ENCODE results near the gene SDHC.

The SDHC gene

GRCh38 chr1:161282991-161283390, 31.2 kb upstream of the SDHC start:
- TF ChIP-seq, protein P1, sequence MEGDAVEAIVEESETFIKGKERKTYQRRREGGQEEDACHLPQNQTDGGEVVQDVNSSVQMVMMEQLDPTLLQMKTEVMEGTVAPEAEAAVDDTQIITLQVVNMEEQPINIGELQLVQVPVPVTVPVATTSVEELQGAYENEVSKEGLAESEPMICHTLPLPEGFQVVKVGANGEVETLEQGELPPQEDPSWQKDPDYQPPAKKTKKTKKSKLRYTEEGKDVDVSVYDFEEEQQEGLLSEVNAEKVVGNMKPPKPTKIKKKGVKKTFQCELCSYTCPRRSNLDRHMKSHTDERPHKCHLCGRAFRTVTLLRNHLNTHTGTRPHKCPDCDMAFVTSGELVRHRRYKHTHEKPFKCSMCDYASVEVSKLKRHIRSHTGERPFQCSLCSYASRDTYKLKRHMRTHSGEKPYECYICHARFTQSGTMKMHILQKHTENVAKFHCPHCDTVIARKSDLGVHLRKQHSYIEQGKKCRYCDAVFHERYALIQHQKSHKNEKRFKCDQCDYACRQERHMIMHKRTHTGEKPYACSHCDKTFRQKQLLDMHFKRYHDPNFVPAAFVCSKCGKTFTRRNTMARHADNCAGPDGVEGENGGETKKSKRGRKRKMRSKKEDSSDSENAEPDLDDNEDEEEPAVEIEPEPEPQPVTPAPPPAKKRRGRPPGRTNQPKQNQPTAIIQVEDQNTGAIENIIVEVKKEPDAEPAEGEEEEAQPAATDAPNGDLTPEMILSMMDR (IDR thresholded peaks at IDR 0.05; ENCODE audit: low read length, missing control alignments) = no peak
- no peak for DNase-seq (ENCODE audit: low read depth)
- H3K4me3 ChIP-seq (replicated peaks; ENCODE audit: low read depth, low read length) = no peak overlapping the region

GRCh38 chr1:161285113-161285512, 29.1 kb upstream of the SDHC start:
- TF ChIP-seq, protein P1 (IDR thresholded peaks at IDR 0.05; ENCODE audit: low read length, missing control alignments) = no peak
- H3K4me3 ChIP-seq (replicated peaks; ENCODE audit: low read depth, low read length) = no peak overlapping the region
- no peak for DNase-seq (ENCODE audit: low read depth)

GRCh38 chr1:161285521-161285920, 28.7 kb upstream of the SDHC start:
- TF ChIP-seq, protein P1 (IDR thresholded peaks at IDR 0.05; ENCODE audit: low read length, missing control alignments) = no peak
- DNase-seq (ENCODE audit: low read depth) = no peak
- no peak overlapping the region for H3K4me3 ChIP-seq (replicated peaks; ENCODE audit: low read depth, low read length)

GRCh38 chr1:161287482-161288054, 26.6 kb upstream of the SDHC start:
- TF ChIP-seq, protein P1 (IDR thresholded peaks at IDR 0.05; ENCODE audit: low read length, missing control alignments) = no peak
- H3K4me3 ChIP-seq (replicated peaks; ENCODE audit: low read depth, low read length) = no peak overlapping the region
- no peak for DNase-seq (ENCODE audit: low read depth)

- DNase-seq (ENCODE audit: low read depth) = no peak
- no peak overlapping the region for H3K4me3 ChIP-seq (replicated peaks; ENCODE audit: low read depth, low read length)
- TF ChIP-seq, protein P1 (IDR thresholded peaks at IDR 0.05; ENCODE audit: low read length, missing control alignments) = no peak
Observed at GRCh38 chr1:161290779-161291178, 23.4 kb upstream of the SDHC start.

- DNase-seq (ENCODE audit: low read depth) = no peak
- TF ChIP-seq, protein P1 (IDR thresholded peaks at IDR 0.05; ENCODE audit: low read length, missing control alignments) = no peak
- no peak overlapping the region for H3K4me3 ChIP-seq (replicated peaks; ENCODE audit: low read depth, low read length)
Observed at GRCh38 chr1:161297415-161297814, 16.8 kb upstream of the SDHC start.

GRCh38 chr1:161298116-161298515, 16.1 kb upstream of the SDHC start:
- H3K4me3 ChIP-seq (replicated peaks; ENCODE audit: low read depth, low read length) = no peak overlapping the region
- DNase-seq (ENCODE audit: low read depth) = no peak
- TF ChIP-seq, protein P1 (IDR thresholded peaks at IDR 0.05; ENCODE audit: low read length, missing control alignments) = no peak
